GM12872 (cell line): Measurements from ENCODE around the gene ATG9B.

Source experiments
- CTCF ChIP-seq: IDR thresholded peaks from 3 replicates; pipeline ENCODE4 v1.5.1; 2011; ENCODE audit warnings: low read depth, mild to moderate bottlenecking, low read length, moderate library complexity; ENCODE audit not compliant: insufficient read depth

Gene ATG9B

GRCh38 chr7:151031011-151031410, 6.7 kb upstream of the ATG9B start:
- no peak for TF ChIP-seq CTCF

- TF ChIP-seq CTCF, result no peak
These were observed 4.7 kb upstream of the ATG9B start for GRCh38 chr7:151028948-151029501.

GRCh38 chr7:151028131-151028947, 4.0 kb upstream of the ATG9B start, which contains the start of gene ABCB8:
TSS of gene ABCB8 (plus strand) at chr7:151028450. CDS start at chr7:151028516, 66 bp downstream.
- TF ChIP-seq CTCF, result peak; percentile 32; the same call in 2 of the 3 replicates

- TF ChIP-seq CTCF, result no peak
These were observed 1.8 kb upstream of the ATG9B start for GRCh38 chr7:151025924-151026671.

- no peak for TF ChIP-seq CTCF
These were observed 1.1 kb downstream of the ATG9B start for GRCh38 chr7:151023232-151023631.

GRCh38 chr7:151020231-151020630, 4.1 kb downstream of the ATG9B start:
- no peak for TF ChIP-seq CTCF

GRCh38 chr7:151019130-151019447, 5.2 kb downstream of the ATG9B start:
- TF ChIP-seq CTCF, result no peak
